ENCODE data around the gene EPHA6.

DNA sequence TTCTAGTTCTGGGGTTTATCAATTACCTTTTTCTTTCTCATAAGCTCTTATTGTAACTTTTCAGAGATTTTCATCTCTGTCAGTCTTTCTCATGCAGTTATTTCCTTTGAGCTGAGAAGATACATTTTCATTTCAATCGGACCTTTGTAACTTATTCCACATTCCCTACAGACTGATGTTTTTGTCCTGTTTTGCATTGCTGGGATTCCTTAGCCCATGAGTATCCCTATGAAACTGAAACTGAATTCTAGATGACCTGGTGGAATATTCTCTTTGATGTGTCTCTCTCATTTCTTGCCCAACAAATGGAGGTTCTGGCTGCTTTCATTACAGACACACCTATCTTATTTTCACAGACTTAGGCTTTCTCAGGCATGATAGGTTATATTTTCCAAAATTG lies 10.5 kb upstream of the EPHA6 start:
- TF ChIP-seq POLR2AphosphoS5 (IDR thresholded peaks at IDR 0.05; ENCODE audit: borderline replicate concordance, low read depth, low read length) (no peak), EZH2 (IDR thresholded peaks at IDR 0.05) (no peak), FOXP2 (optimal IDR thresholded peaks at IDR 0.05; ENCODE audit: control extremely low read depth, extremely low read length, insufficient read depth) (no peak)

Measured in SK-N-MC (cell line).